ENCODE data around the gene RP9.

- no peak for TF ChIP-seq PRDM1 (tag by site-specific recombination; IDR thresholded peaks at IDR 0.05)
- no peak for TF ChIP-seq ZNF155 (tag by site-specific recombination; IDR thresholded peaks at IDR 0.05)
- no peak for TF ChIP-seq HOXC10 (CRISPR knock-in tag; IDR thresholded peaks at IDR 0.05)
- TF ChIP-seq ZNF146 (tag by site-specific recombination; IDR thresholded peaks at IDR 0.05), result no peak
- no peak for TF ChIP-seq YY1 (tag by site-specific recombination; IDR thresholded peaks at IDR 0.05)
- no peak for TF ChIP-seq CTCF (tag by site-specific recombination; IDR thresholded peaks at IDR 0.05)
- TF ChIP-seq SALL2 (tag by site-specific recombination; IDR thresholded peaks at IDR 0.05; ENCODE audit: borderline replicate concordance), result no peak
- no peak for TF ChIP-seq ZNF311 (tag by site-specific recombination; IDR thresholded peaks at IDR 0.05; ENCODE audit: borderline replicate concordance)
- TF ChIP-seq ZBTB1 (tag by site-specific recombination; IDR thresholded peaks at IDR 0.05), result no peak
- TF ChIP-seq ZNF501 (tag by site-specific recombination; IDR thresholded peaks at IDR 0.05), result no peak
These were observed 35.0 kb upstream of the RP9 start for GRCh38 chr7:33143996-33144718.

All from HEK293 (cell line).